HG03571 (cell line): ENCODE data around the gene SEMA6D.

Experiments used
- ATAC-seq: cut with Tn5 transposase; IDR thresholded peaks from one replicate; pipeline ENCODE4 v1.9.1; 2021; ENCODE audit not compliant: unreplicated experiment

The SEMA6D gene

GRCh38 chr15:47741907-47742306, 24.6 kb downstream of the SEMA6D start:
- no peak for ATAC-seq

DNA sequence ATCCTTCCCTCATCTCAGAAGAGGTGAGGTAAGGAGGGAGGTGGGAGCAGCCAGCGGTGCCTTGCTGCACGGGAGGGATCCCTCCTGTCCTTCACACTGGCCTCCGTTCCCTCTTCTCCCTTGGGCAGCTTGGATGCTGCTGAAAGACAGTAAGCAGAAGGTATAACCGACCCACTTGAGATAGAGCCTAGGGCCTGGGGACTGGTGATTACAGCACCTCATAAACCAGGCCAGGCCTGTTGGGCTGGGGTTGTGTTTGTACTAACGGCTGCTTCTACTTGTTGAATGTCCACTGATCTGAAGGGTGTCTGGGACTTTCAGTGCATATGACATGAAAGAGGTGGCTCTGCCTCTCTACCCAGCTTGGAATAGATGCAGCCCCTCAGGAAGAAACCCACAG, 25.0 kb downstream of the SEMA6D start:
- ATAC-seq, result no peak

DNA sequence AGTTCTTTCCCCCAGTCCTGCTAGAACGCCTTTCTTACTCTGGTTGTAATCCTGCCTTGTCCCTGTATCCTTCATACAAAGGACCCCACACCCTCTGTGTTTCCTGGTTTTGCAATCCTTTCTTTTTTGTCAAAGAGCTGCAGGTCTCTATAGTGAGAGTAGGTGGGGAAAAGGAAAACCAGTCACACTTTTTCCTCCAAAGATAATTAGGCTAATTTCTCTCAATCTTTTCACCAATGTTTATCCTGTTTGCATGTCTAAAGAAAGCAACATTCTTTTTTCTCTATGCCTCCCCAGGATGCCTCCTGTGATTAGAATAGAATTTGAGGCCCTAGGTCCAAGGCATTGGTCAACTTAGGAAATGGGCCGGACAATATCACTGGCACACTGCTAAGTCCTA, 25.4 kb downstream of the SEMA6D start:
- no peak for ATAC-seq

DNA sequence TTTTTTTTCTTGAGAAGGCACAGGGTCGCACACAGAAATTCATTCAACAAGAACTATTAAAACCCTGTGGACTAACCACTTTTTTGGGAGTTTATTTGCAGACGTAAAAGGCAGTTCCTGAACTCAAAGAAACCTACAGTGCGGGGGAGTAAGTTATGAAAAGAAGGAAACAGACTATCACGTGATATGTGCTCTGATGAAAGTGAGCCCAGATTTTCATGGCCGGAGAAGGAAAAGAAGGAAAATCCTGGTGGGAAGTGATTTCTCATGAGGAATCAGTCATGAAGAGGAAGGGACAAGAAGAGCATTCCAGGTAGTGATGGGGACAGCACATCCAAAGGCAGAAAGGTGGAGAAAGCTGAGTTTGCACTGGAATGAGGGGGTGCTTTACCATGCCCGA, 26.1 kb downstream of the SEMA6D start:
- no peak for ATAC-seq

DNA sequence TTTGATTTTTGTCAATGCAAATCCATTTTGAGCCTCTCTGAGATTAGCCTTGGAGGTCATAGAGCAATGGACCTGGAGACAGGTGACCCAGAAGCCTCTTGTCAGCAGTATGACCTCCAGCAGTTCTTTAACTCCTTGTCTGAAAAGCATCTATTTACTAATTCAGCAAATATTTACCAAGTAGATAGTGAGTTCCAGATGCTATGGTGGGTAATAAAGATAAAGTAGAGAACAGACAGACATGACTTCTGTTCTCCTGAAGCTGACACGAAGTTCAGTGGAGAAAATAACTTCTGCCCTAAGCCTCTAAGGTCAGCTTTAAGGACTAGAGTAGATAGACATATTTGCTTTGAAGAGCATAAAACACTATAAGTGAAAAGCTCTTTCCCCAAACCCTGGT, 26.6 kb downstream of the SEMA6D start:
- no peak for ATAC-seq

GRCh38 chr15:47744496-47744895, 27.2 kb downstream of the SEMA6D start:
- no peak for ATAC-seq

GRCh38 chr15:47744973-47745372, 27.7 kb downstream of the SEMA6D start:
- no peak for ATAC-seq

GRCh38 chr15:47746516-47746915, 29.2 kb downstream of the SEMA6D start:
- no peak for ATAC-seq

- no peak for ATAC-seq
Measured at GRCh38 chr15:47750030-47750739, 32.9 kb downstream of the SEMA6D start.

DNA sequence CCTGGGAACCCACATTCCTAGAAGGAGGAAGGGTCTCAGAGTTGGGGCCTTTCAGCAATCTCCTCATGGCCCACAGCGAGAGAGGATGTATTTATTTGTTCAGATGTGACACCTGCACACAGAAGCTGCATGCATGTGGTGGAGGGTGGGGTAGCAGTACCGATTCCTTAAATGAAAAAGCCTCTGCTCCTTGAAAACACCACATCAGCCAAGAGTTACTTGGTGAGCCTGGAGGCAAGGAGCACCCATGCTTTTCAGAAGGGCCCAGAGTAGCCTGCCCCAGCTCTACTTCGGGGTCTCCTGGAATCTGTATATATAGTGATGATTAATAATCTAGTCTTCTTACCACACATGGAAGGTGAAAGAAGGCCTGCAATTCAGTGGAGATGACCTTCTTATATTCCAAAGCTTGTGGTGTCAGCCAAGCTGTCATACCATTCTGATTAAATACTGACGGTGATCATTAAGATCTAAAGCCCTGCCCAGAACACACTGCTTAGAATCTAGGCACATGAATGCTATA, 33.5 kb downstream of the SEMA6D start:
- ATAC-seq, result no peak

DNA sequence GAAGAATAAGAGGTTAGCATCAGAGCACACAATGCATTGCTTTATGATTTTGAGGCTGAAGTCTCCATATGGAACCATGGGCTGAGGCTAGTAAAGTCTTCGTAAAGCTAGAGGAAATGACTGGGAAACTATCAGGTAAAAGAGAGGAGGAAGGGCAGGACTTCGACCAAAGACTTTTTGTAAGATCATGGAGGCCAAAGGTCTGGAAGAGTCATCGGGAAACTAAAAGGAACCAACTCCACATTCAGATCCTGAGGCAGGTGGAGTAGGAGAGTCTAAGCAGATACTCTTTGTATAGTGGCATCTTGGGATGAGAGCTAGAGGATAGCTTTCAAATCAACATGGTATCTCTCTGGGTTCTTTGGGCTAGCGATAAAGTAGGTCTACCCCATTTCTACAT, 36.3 kb downstream of the SEMA6D start:
- no peak for ATAC-seq

GRCh38 chr15:47754312-47754711, 37.0 kb downstream of the SEMA6D start:
- ATAC-seq, result no peak

- no peak for ATAC-seq
Measured at GRCh38 chr15:47755941-47756340, 38.6 kb downstream of the SEMA6D start.

DNA sequence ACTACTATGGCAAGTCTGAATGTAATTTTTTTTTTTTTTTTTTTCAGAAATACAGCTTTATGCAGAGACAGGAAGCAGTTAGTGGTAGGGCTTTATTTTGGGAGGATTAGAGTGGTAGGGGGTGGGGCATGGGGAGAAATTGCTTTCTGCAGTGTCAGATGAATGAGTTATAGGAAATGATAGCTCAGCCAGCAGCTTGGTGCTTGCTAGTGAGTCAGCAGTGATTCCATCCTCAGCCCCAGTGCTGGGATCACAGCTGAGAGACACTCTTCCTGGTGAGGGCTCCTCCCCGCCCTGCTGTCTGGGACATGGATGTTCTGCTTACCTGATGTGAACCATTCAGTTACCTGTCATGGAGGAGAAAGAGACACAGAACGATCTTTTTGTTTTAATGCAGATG, 39.6 kb downstream of the SEMA6D start:
- ATAC-seq, result no peak

GRCh38 chr15:47757331-47757730, 40.0 kb downstream of the SEMA6D start:
- ATAC-seq, result no peak

DNA sequence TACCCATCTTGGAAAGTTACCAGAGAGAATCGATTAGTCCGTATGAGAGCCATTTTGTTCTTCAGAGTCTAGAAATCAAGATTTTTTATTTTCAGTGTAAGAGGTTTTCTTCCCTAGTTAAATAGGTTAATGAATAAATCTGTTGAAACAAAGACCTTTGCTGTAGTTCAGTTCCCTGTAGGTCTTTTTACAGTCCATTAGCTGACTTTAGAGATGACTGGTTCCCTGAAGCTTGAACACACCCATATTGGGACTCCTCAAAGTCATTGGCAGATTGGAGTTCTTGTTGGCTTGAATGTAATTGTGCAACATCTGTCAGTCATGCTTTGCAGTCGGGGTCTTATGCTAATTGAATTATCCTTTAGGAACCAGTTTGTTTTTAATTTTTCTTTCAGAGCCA, 45.3 kb downstream of the SEMA6D start:
- ATAC-seq, result no peak

DNA sequence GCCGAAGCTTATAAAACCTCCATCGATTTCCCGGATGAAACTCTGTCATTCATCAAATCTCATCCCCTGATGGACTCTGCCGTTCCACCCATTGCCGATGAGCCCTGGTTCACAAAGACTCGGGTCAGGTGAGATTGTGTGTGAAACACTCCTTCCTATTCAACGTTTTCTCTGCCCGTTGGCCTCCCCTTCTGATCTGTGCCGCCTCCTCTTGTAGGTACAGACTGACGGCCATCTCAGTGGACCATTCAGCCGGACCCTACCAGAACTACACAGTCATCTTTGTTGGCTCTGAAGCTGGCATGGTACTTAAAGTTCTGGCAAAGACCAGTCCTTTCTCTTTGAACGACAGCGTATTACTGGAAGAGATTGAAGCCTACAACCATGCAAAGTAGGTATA, 47.4 kb downstream of the SEMA6D start:
- ATAC-seq, result no peak

DNA sequence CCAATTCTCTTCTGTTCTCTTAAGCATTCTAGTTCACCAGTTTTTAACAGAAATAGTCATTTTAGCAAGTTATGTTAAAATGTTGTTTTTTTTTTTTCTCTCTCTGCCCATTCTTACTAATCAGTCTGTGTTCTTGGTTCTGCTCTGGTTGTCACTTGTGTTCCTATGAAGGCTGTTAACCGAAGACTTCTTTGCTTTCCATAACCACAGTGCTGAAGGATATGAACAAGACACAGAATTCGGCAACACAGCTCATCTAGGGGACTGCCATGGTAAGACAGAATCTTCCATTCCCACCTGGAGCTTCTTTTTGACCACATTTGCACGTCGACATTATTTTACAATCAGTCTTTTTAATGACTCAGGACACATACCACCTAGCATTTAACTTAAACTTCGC, 49.1 kb downstream of the SEMA6D start:
- no peak for ATAC-seq

- no peak for ATAC-seq
Measured at GRCh38 chr15:47767035-47767434, 49.7 kb downstream of the SEMA6D start.

- ATAC-seq, result no peak
Measured at GRCh38 chr15:47768735-47769134, 51.4 kb downstream of the SEMA6D start.

GRCh38 chr15:47769166-47769565, 51.9 kb downstream of the SEMA6D start:
- no peak for ATAC-seq

DNA sequence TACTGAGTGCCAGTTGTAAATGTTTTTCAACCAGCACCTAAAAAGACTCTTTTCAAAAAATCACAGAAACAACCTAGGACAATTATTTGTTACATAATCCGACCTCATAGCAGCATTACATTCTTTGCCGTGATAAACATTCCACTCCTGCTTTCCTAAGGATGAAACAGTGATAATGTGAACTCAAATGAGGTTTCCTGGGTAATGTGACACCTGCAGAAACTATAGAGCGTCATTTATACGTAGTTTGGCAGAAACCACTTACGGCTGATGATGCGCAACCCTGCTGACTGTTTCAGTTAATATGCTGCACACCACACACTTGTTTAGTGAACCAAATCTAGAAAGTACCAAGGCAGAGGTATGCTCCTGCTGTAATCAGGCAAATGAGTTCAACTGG, 55.8 kb downstream of the SEMA6D start:
- ATAC-seq, result no peak

GRCh38 chr15:47778263-47778770, 61.0 kb downstream of the SEMA6D start:
- ATAC-seq, result no peak
